Motor neuron (in vitro differentiated cells): ENCODE measurements around the gene IRS4. TPM values are rescaled to one million over a fixed set of nuclear protein-coding genes. Genes with fewer than 3 reads are reported as not detected.

Source experiments
- ATAC-seq, 8 experiments: fragments of 200-7000 bp; cut with Tn5 transposase; replicated peaks in 6 of 8; 2 replicates each; pipeline ENCODE4 v1.8.0; 2021; ENCODE audit warnings: mild to moderate bottlenecking in 8 of 8, moderate library complexity in 8 of 8
- H3K27ac ChIP-seq, 2 donors: fragments of 250-450 bp; sonication (Bioruptor Pico); 2 replicates each; pipeline ENCODE4 v1.9.0; 2021; ENCODE audit warnings: antibody characterized with exemption in 2 of 2, mild to moderate bottlenecking in 2 of 2, moderate library complexity in 1 of 2
- H3K4me1 ChIP-seq, 2 donors: fragments of 250-450 bp; sonication (Bioruptor Pico); replicated peaks in 1 of 2; 2 replicates each; pipeline ENCODE4 v1.6.1; 2021; ENCODE audit warnings: antibody characterized with exemption in 2 of 2, mild to moderate bottlenecking in 2 of 2, moderate library complexity in 1 of 2
- H3K4me3 ChIP-seq, 5 donors: fragments of 250-450 bp; sonication (Bioruptor Pico); 2 replicates each; pipeline ENCODE4 v1.9.0; 2021; ENCODE audit warnings: antibody characterized with exemption in 5 of 5, mild to moderate bottlenecking in 5 of 5, moderate library complexity in 4 of 5
- WGBS, 10 experiments: fragments of 450-650 bp; shearing (Covaris generic); methylation state at CpG; one replicate each; pipeline ENCODE4 v1.0.0; 2022; 5-methylcytosine and 5-hydroxymethylcytosine counted together
- in situ Hi-C, 9 experiments: fragments of 400-800 bp; cut with MboI; loops; one replicate each; pipeline ENCODE4 v1.15.0; 2021; ENCODE audit warnings: low sequenced_read_pairs in 9 of 9, low pct_unique_long_range_greater_than_20kb in 2 of 9; ENCODE audit not compliant: unreplicated experiment in 9 of 9
- total RNA-seq, 8 experiments: library from RNA; unstranded; fragments of 300-600 nt; gene quantifications; 2 replicates each; pipeline versions ENCODE4 v1.2.3 to v1.2.4, GENCODE V29; 2022

IRS4 gene
- total RNA-seq, 8 experiments from 2014 or later, result 0.05 to 4.4 (median 0.21) TPM; not detected in 1

DNA sequence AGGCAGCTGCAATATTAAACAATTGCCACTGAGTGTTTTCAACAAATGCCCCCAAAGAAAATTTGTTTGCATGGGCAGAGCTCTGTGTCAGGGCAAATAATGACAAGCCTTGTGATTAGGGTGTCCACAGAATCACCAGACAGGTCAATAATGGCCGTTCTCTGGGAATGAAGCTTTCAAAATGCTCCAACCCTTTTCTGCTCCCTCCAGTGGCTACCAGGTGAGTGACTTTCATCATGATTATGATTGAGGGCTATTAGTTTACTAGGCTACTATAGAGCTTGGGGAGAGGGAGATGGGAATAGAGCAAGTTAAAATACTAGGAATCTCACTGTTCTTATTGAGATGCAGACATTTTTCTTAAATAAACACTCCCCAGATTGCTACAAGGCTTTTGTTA is 23.5 kb downstream of the IRS4 start:
- Histone ChIP-seq H3K27ac (no peak overlapping the region), H3K4me1 (no peaks in the 10 kb centered on the region), H3K4me3 (no peak overlapping the region)
- in situ Hi-C loops, result no loop called here
- WGBS, 10 experiments, result 0 to 88% (median 71%) methylated on average over 1 of the region's 1 CpG; no CpG with 5 or more reads in 7 of the 10 experiments
- ATAC-seq, result no peak

DNA sequence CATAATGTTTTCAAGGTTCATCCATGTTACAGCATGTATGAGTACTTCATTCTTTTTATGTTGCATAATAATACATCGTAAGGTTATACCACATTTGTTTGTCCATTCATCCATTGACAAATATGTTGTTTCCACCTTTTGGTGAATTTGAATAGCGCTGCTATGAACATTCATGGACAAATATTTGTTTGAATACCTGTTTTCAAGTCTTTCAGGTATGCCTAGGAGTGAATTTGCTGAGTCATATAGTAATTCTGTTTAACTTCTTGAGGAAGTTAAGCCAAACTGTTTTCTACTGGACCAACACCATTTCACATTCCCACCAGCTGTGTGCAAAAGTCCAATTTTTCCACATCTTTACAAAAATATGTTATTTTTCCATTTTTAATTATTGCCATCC is 31.5 kb downstream of the IRS4 start:
- Histone ChIP-seq H3K4me3 (no peak overlapping the region), H3K27ac (no peak overlapping the region), H3K4me1 (no peaks in the 10 kb centered on the region)
- WGBS, 10 experiments, result 50 to 100% (median 75%) methylated on average over 1 to 2 of the region's 2 CpGs; no CpG with 5 or more reads in 4 of the 10 experiments
- ATAC-seq, result no peak
- in situ Hi-C loops, result no loop called here

DNA sequence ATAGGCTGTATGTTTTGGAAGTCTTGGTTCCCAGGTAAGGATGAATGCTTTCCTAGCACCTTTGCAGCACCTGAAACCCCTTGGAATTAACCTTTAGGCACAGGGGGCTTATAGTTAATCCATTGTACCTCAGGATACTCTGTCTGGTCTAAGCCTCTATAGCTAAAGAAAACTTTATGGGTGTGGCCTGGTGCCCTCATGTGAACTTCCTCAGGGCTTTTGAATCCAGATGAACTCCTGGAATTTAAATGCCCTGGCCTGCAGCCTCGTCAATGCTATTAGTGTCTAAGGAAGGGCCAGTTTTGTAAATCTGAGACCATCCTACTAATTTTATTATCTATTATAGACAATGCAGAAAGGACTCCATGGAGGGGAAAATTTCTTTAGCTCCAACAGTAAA is 33.8 kb downstream of the IRS4 start:
- no peaks in the 10 kb centered on the region for H3K4me1 ChIP-seq
- in situ Hi-C loops, result no loop called here
- no peak overlapping the region for H3K4me3 ChIP-seq
- ATAC-seq, result peak in 3 of 8 experiments; percentile 16 to 68 (median 62)
- WGBS, 10 experiments, result 0 to 60% methylated on average over 1 of the region's 1 CpG; no CpG with 5 or more reads in 8 of the 10 experiments
- H3K27ac ChIP-seq, result no peak overlapping the region

DNA sequence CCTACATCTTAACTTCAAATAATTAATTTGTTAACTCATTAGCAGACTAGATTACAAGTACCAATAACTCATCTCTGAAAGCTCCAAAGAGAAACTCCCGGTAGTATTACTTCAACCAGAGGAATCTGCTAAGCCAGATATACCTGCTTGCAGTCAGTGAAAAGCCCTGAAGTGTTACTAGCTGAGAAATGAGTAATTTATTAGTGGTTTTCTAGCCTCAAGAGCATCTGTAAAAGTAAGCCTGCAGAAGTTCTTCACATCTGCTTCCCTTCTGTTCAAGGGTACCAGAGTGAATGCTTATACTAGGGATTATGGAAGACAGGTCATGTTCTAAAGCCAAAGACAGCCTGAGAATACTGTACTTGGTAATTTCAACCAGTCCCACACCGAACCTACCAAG is 34.7 kb downstream of the IRS4 start:
- in situ Hi-C loops, result no loop called here
- Histone ChIP-seq H3K4me1 (no peaks in the 10 kb centered on the region), H3K4me3 (no peak overlapping the region), H3K27ac (no peak overlapping the region)
- no peak for ATAC-seq
- WGBS, 10 experiments, result 33 to 54% methylated on average over 1 to 2 of the region's 2 CpGs; no CpG with 5 or more reads in 8 of the 10 experiments

DNA sequence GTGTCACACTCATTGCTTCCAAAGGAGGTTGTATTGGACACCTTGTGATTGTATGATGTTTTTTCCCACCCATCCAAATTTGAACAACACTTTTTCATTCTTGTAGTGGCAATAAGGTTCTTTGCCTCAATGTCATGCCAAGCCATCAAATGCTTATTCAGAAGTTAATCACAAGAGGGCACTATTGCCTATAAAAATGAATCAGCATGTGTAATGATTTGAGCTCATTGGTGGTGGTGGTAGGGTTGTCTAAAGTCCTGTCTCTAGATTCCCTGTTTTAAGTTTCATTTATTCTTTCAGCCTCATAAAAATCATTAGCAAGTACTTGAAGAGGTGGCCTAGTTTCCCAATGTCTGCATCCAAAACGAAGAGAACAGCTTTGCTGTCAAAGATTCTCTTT is 37.0 kb downstream of the IRS4 start:
- ATAC-seq, result peak in 4 of 8 experiments; percentile 37 to 46 (median 42)
- in situ Hi-C loops, result no loop called here
- no peaks in the 10 kb centered on the region for H3K4me1 ChIP-seq
- no peak overlapping the region for H3K4me3 ChIP-seq
- WGBS, 10 experiments, result 0 to 60% (median 37%) methylated on average over 1 of the region's 1 CpG; no CpG with 5 or more reads in 6 of the 10 experiments
- no peak overlapping the region for H3K27ac ChIP-seq

DNA sequence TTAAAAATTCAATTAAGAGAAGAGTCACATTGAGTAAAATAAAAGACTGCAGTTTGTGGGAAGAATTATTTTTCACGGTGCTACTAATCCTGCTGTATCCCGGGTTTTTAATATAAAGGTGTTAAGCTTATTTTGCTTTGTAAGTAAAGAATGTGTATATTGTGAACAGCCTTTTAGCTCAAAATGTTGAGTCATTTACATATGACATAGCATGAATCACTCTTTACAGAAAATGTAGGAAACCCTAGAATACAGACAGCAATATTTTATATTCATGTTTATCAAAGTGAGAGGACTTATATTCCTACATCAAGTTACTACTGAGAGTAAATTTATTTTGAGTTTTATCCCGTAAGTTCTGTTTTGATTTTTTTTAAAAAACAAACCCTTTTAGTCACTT is 39.7 kb downstream of the IRS4 start:
- Histone ChIP-seq H3K4me1 (no peaks in the 10 kb centered on the region), H3K27ac (no peak overlapping the region), H3K4me3 (no peak overlapping the region)
- no peak for ATAC-seq
- in situ Hi-C loops, result no loop called here
- WGBS, 10 experiments, result 36 to 100% (median 81%) methylated on average over 1 to 3 of the region's 3 CpGs; no CpG with 5 or more reads in 4 of the 10 experiments
